ENCODE measurements around the gene DGKE. TPM values are rescaled to one million over a fixed set of nuclear protein-coding genes. Genes with fewer than 3 reads are reported as not detected.

The DGKE gene
- total and polyA plus RNA-seq, 2 of the 13 experiments (the other 11 are each of a cell fraction or from before 2014, with no cell fraction given), result 3.2 to 5.3 TPM

DNA sequence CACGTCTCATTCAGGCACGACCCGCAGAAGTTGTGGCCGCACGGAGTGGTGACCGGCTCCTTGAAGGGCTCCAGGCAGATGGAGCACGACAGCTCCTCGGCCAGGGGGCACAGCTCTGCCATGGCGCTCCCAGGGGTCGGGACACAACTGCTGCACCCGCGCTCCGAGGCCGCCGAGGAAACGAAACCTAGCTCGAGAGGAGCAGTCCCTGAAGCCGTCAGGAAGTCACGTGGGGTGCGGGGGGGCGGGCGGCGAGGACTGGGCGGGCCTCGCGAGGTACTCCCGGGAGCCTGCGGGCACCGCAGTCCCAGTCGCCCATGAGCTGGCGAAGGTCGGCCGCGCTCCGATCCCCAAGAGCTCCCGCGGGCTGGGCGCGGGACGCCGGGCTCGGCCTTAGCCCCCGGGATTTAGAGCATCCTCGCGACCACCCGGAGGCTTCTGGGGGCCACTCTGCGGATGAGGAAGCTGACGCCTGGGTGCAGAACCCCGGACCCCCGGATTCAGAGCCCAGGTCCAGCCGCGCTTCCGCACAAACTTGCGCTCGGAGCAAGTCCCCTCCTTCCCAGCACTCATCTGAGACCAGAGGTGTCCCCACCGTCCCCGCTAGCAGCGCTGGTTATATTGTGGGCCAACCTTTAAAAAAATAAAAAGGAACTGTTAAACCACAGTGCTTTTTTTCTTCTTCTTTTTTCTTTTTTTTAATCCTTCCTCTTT, 80.1 kb downstream of the DGKE start, which contains the start of gene TRIM25 (continued):
- TF ChIP-seq CHD4 (IDR thresholded peaks at IDR 0.05; ENCODE audit: borderline replicate concordance, low read length), result no peak
- TF ChIP-seq, protein P1, sequence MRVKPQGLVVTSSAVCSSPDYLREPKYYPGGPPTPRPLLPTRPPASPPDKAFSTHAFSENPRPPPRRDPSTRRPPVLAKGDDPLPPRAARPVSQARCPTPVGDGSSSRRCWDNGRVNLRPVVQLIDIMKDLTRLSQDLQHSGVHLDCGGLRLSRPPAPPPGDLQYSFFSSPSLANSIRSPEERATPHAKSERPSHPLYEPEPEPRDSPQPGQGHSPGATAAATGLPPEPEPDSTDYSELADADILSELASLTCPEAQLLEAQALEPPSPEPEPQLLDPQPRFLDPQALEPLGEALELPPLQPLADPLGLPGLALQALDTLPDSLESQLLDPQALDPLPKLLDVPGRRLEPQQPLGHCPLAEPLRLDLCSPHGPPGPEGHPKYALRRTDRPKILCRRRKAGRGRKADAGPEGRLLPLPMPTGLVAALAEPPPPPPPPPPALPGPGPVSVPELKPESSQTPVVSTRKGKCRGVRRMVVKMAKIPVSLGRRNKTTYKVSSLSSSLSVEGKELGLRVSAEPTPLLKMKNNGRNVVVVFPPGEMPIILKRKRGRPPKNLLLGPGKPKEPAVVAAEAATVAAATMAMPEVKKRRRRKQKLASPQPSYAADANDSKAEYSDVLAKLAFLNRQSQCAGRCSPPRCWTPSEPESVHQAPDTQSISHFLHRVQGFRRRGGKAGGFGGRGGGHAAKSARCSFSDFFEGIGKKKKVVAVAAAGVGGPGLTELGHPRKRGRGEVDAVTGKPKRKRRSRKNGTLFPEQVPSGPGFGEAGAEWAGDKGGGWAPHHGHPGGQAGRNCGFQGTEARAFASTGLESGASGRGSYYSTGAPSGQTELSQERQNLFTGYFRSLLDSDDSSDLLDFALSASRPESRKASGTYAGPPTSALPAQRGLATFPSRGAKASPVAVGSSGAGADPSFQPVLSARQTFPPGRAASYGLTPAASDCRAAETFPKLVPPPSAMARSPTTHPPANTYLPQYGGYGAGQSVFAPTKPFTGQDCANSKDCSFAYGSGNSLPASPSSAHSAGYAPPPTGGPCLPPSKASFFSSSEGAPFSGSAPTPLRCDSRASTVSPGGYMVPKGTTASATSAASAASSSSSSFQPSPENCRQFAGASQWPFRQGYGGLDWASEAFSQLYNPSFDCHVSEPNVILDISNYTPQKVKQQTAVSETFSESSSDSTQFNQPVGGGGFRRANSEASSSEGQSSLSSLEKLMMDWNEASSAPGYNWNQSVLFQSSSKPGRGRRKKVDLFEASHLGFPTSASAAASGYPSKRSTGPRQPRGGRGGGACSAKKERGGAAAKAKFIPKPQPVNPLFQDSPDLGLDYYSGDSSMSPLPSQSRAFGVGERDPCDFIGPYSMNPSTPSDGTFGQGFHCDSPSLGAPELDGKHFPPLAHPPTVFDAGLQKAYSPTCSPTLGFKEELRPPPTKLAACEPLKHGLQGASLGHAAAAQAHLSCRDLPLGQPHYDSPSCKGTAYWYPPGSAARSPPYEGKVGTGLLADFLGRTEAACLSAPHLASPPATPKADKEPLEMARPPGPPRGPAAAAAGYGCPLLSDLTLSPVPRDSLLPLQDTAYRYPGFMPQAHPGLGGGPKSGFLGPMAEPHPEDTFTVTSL (CRISPR knock-in tag; IDR thresholded peaks at IDR 0.05; ENCODE audit: borderline replicate concordance), result no peak
- TF ChIP-seq IKZF1 (IDR thresholded peaks at IDR 0.05), result no peak
- peak; percentile 93 for TF ChIP-seq ZNF687 (CRISPR knock-in tag; IDR thresholded peaks at IDR 0.05)
- TF ChIP-seq CEBPB (IDR thresholded peaks at IDR 0.05; ENCODE audit: borderline replicate concordance, low read depth, low read length), result no peak
- TF ChIP-seq ZFP36L1 (CRISPR knock-in tag; IDR thresholded peaks at IDR 0.05), result peak; percentile 46; the same call in 1 of the 2 replicates
- TF ChIP-seq, protein P2, sequence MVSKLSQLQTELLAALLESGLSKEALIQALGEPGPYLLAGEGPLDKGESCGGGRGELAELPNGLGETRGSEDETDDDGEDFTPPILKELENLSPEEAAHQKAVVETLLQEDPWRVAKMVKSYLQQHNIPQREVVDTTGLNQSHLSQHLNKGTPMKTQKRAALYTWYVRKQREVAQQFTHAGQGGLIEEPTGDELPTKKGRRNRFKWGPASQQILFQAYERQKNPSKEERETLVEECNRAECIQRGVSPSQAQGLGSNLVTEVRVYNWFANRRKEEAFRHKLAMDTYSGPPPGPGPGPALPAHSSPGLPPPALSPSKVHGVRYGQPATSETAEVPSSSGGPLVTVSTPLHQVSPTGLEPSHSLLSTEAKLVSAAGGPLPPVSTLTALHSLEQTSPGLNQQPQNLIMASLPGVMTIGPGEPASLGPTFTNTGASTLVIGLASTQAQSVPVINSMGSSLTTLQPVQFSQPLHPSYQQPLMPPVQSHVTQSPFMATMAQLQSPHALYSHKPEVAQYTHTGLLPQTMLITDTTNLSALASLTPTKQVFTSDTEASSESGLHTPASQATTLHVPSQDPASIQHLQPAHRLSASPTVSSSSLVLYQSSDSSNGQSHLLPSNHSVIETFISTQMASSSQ (IDR thresholded peaks at IDR 0.05; ENCODE audit: low read depth), result 0 out of 2 replicates have a peak, but pooled peaks have one; percentile 4
- TF ChIP-seq, protein P2 (CRISPR knock-in tag; IDR thresholded peaks at IDR 0.05; ENCODE audit: borderline replicate concordance), result peak; percentile 79
- peak; percentile 92 for TF ChIP-seq SMYD3 (CRISPR knock-in tag; IDR thresholded peaks at IDR 0.05)
- TF ChIP-seq CREB1 (IDR thresholded peaks at IDR 0.05), result no peak; the same call in 1 of the 2 replicates
- TF ChIP-seq CREB1 (CRISPR knock-in tag; IDR thresholded peaks at IDR 0.05), result no peak
- peak; percentile 89; the same call in 1 of the 2 replicates for TF ChIP-seq ARHGAP35 (CRISPR knock-in tag; IDR thresholded peaks at IDR 0.05; ENCODE audit: borderline replicate concordance)
- TF ChIP-seq CREM (IDR thresholded peaks at IDR 0.05), result 0 out of 2 replicates have a peak, but pooled peaks have one; percentile 21
- no peak for TF ChIP-seq CREM (CRISPR knock-in tag; IDR thresholded peaks at IDR 0.05)
- no peak for TF ChIP-seq NRL (CRISPR knock-in tag; IDR thresholded peaks at IDR 0.05; ENCODE audit: borderline replicate concordance)

Measured in HepG2 (cell line).